K562 (cell line): Measurements from ENCODE around the gene SLC25A29. TPM values are rescaled to one million over a fixed set of nuclear protein-coding genes. Genes with fewer than 3 reads are reported as not detected.

Experiments
- DPF2 ChIP-seq: fragments of 450-650 bp; IDR thresholded peaks from 2 replicates; pipeline ENCODE4 v1.6.1; 2016
- E2F1 ChIP-seq: sonication (generic); formaldehyde crosslinking; IDR thresholded peaks from 2 replicates; pipeline ENCODE4 v1.8.1; 2023; ENCODE audit warnings: mild to moderate bottlenecking, missing genetic modification reagents, moderate library complexity
- ILF3 ChIP-seq: fragments of 450-650 bp; IDR thresholded peaks from 2 replicates; pipeline ENCODE4 v1.6.1; 2018; ENCODE audit warnings: antibody characterized with exemption, mild to moderate bottlenecking, moderate library complexity, borderline replicate concordance
- MLX ChIP-seq, 2 experiments: fragments of 450-650 bp in 1 of 2; sonication (generic) in 1 of 2; formaldehyde crosslinking; conservative IDR thresholded peaks; 2 replicates each; pipeline versions ENCODE4 v1.4.0 to v1.8.1; 2020 to 2022; ENCODE audit warnings: mild to moderate bottlenecking in 1 of 2, missing genetic modification reagents in 1 of 2
- NFIC ChIP-seq: fragments of 450-650 bp; IDR thresholded peaks from 2 replicates; pipeline ENCODE4 v1.6.1; 2017; ENCODE audit warnings: mild to moderate bottlenecking, inconsistent platforms
- NKRF ChIP-seq: fragments of 450-650 bp; IDR thresholded peaks from 2 replicates; pipeline ENCODE4 v1.6.1; 2016; ENCODE audit warnings: borderline replicate concordance
- NONO ChIP-seq, 2 experiments: fragments of 200-400 bp in 1 of 2; fragments of 450-650 bp in 1 of 2; formaldehyde crosslinking in 1 of 2; IDR thresholded peaks; 2 replicates each; pipeline ENCODE4 v1.6.1; 2017; ENCODE audit warnings: low read depth in 2 of 2, mild to moderate bottlenecking in 2 of 2, moderate library complexity in 2 of 2, low read length in 1 of 2
- NR4A1 ChIP-seq, 2 experiments: fragments of 250-450 bp in 1 of 2; fragments of 450-650 bp in 1 of 2; sonication (Bioruptor Pico) in 1 of 2; IDR thresholded peaks; 2 replicates each; pipeline versions ENCODE4 v1.4.0 to v1.6.1; 2016 to 2020; ENCODE audit warnings: mild to moderate bottlenecking in 2 of 2, missing compliant biosample characterization in 1 of 2, missing genetic modification characterization in 1 of 2, moderate library complexity in 1 of 2
- RERE ChIP-seq: sonication (generic); formaldehyde crosslinking; IDR thresholded peaks from 2 replicates; pipeline ENCODE4 v1.8.0; 2023; ENCODE audit warnings: missing genetic modification reagents, mild to moderate bottlenecking, borderline replicate concordance
- TAF1 ChIP-seq: IDR thresholded peaks from 2 replicates; pipeline ENCODE4 v1.6.1; 2011; ENCODE audit warnings: mild to moderate bottlenecking, low read length, moderate library complexity; ENCODE audit not compliant: insufficient read depth, control insufficient read depth, severe bottlenecking; ENCODE audit errors: extremely low read depth
- TEAD2 ChIP-seq: fragments of 450-650 bp; IDR thresholded peaks from 2 replicates; pipeline ENCODE4 v1.6.1; 2016; ENCODE audit warnings: missing genetic modification characterization, control low read depth, missing compliant biosample characterization
- TOE1 ChIP-seq, 2 experiments: fragments of 450-650 bp in 1 of 2; sonication (generic) in 1 of 2; formaldehyde crosslinking in 1 of 2; IDR thresholded peaks; 2 replicates each; pipeline versions ENCODE4 v1.7.1 to v1.8.0; 2016 to 2022; ENCODE audit warnings: borderline replicate concordance in 2 of 2, mild to moderate bottlenecking in 2 of 2, antibody characterized with exemption in 1 of 2, inconsistent platforms in 1 of 2, low read depth in 1 of 2, missing genetic modification reagents in 1 of 2, moderate library complexity in 1 of 2
- USF1 ChIP-seq: sonication (generic); formaldehyde crosslinking; IDR thresholded peaks from 2 replicates; pipeline ENCODE4 v1.9.0; 2022; ENCODE audit warnings: mild to moderate bottlenecking, missing genetic modification reagents
- XRCC3 ChIP-seq: fragments of 450-650 bp; IDR thresholded peaks from 2 replicates; pipeline ENCODE4 v1.6.1; 2017; ENCODE audit warnings: mild to moderate bottlenecking, moderate library complexity
- ZNF3 ChIP-seq: fragments of 250-450 bp; sonication (Bioruptor Pico); IDR thresholded peaks from 2 replicates; pipeline ENCODE4 v1.5.0; 2021; ENCODE audit warnings: mild to moderate bottlenecking, moderate library complexity
- ZNF583 ChIP-seq: fragments of 250-450 bp; sonication (Bioruptor Pico); IDR thresholded peaks from 2 replicates; pipeline ENCODE4 v1.4.0; 2020
- ZNF766 ChIP-seq: fragments of 200-800 bp; sonication (Bioruptor generic); conservative IDR thresholded peaks from 2 replicates; pipeline ENCODE4 v1.6.1; 2016; ENCODE audit warnings: missing genetic modification characterization, missing compliant biosample characterization
- polyA plus RNA-seq, 8 experiments: library from polyadenylated mRNA; depleted of rRNA in 4 of 8; stranded (reverse) in 5 of 8; unstranded in 3 of 8; fragments of >200 nt; fragmentation: Nextera tagmentation in 2 of 8; fragmentation: Illumina TruSeq in 1 of 8; extraction: Ambion mirVana in 2 of 8; extraction: Trizol in 1 of 8; gene quantifications; 2 replicates each; pipeline versions ENCODE4 v1.2.1 to v1.2.3, GENCODE V29; 2011 to 2014; ENCODE audit warnings: inconsistent platforms in 1 of 8, missing spikeins in 1 of 8
- total RNA-seq, 7 experiments: library from RNA; depleted of rRNA in 6 of 7; stranded (reverse); fragments of >200 nt in 6 of 7; fragmentation: Illumina TruSeq in 2 of 7; extraction: Trizol in 2 of 7; gene quantifications; 2 replicates each; pipeline versions ENCODE4 v1.2.1 to v1.2.3, GENCODE V29; 2011 to 2021; ENCODE audit warnings: low replicate concordance in 1 of 7

SLC25A29 gene
- total and polyA plus RNA-seq, 9 of the 15 experiments (the other 6 are each of a cell fraction or from before 2014, with no cell fraction given), result 0.07 to 17.5 (median 4.8) TPM

- TF ChIP-seq RERE, result no peak
- no peak for TF ChIP-seq XRCC3
- TF ChIP-seq NR4A1 (CRISPR knock-in tag; IDR thresholded peaks at IDR 0.05), result no peak
- no peak for TF ChIP-seq NR4A1 (tag; IDR thresholded peaks at IDR 0.05)
- TF ChIP-seq NKRF, result no peak
- TF ChIP-seq ILF3, result no peak
- TF ChIP-seq DPF2, result no peak
- TF ChIP-seq E2F1, result no peak
- no peak for TF ChIP-seq ZNF766 (CRISPR knock-in tag)
- no peak for TF ChIP-seq NONO (IDR thresholded peaks at IDR 0.05; ENCODE audit: low read depth in 2 of 2, low read length in 1 of 2)
- no peak for TF ChIP-seq ZNF583
- no peak for TF ChIP-seq NFIC
- no peak for TF ChIP-seq TOE1 (IDR thresholded peaks at IDR 0.05; ENCODE audit: borderline replicate concordance)
- TF ChIP-seq TOE1 (CRISPR knock-in tag; IDR thresholded peaks at IDR 0.05; ENCODE audit: borderline replicate concordance, low read depth), result no peak
- TF ChIP-seq MLX (CRISPR knock-in tag; conservative IDR thresholded peaks at IDR 0.05), result no peak
- no peak for TF ChIP-seq TAF1
- no peak for TF ChIP-seq TEAD2
- no peak for TF ChIP-seq ZNF3 (CRISPR knock-in tag)
- TF ChIP-seq USF1 (CRISPR knock-in tag), result no peak
Observed at GRCh38 chr14:100332797-100333196, 26.6 kb upstream of the SLC25A29 start (continued).
